GM19025 (cell line): ENCODE results near the gene ABCA9.
"Not testable (repeated sequence)": the region's sequence is repeated elsewhere in the genome, so short reads cannot be mapped to it uniquely, and the experiment has no call there.

Experiments
- ATAC-seq: cut with Tn5 transposase; IDR thresholded peaks from one replicate; pipeline ENCODE4 v1.9.1; 2021; ENCODE audit warnings: mild to moderate bottlenecking, low read depth, moderate library complexity; ENCODE audit not compliant: unreplicated experiment

Gene ABCA9, protein sequence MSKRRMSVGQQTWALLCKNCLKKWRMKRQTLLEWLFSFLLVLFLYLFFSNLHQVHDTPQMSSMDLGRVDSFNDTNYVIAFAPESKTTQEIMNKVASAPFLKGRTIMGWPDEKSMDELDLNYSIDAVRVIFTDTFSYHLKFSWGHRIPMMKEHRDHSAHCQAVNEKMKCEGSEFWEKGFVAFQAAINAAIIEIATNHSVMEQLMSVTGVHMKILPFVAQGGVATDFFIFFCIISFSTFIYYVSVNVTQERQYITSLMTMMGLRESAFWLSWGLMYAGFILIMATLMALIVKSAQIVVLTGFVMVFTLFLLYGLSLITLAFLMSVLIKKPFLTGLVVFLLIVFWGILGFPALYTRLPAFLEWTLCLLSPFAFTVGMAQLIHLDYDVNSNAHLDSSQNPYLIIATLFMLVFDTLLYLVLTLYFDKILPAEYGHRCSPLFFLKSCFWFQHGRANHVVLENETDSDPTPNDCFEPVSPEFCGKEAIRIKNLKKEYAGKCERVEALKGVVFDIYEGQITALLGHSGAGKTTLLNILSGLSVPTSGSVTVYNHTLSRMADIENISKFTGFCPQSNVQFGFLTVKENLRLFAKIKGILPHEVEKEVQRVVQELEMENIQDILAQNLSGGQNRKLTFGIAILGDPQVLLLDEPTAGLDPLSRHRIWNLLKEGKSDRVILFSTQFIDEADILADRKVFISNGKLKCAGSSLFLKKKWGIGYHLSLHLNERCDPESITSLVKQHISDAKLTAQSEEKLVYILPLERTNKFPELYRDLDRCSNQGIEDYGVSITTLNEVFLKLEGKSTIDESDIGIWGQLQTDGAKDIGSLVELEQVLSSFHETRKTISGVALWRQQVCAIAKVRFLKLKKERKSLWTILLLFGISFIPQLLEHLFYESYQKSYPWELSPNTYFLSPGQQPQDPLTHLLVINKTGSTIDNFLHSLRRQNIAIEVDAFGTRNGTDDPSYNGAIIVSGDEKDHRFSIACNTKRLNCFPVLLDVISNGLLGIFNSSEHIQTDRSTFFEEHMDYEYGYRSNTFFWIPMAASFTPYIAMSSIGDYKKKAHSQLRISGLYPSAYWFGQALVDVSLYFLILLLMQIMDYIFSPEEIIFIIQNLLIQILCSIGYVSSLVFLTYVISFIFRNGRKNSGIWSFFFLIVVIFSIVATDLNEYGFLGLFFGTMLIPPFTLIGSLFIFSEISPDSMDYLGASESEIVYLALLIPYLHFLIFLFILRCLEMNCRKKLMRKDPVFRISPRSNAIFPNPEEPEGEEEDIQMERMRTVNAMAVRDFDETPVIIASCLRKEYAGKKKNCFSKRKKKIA (N-terminal part only)

GRCh38 chr17:69060822-69061221, at the start of gene ABCA9:
Gene ABCA9, minus strand, starts transcription at chr17:69060927. Its CDS starts 9,801 bp downstream, at chr17:69051126.
- no peak for ATAC-seq

DNA sequence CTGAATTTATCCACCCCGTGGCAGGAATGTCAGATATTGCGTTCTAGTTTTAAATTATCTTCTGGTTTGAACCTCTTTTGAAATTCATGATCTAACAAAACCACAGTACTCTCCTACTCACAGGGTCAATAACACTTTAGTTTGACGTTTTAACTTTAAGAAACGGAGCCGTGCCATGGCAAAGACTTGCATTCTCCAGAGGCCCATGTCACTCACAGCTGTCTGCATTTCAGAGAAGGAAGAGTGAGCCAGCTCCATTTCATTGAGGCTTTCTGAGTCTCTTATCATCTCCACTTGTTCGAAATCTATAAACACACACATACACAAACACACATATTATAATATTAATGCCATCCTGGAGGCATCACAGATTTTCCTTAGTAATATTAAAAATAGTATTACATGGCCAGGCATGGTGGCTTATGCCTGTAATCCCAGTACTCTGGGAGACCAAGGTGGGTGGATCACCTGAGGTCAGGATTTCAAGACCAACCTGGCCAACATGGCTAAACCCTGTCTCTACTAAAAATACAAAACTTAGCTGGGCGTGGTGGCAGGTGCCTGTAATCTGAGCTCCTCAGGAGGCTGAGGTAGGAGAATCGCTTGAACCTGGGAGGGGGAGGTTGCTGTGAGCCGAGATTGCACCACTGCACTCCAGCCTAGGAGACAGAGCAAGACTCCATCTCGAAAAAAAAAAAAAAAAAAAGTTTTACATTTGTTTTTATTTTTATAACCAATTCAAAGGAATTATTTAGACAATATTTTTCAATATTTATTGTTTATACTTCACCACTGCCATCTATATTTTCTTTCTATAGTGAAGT, 45.4 kb upstream of the ABCA9 start:
- no peak for ATAC-seq

GRCh38 chr17:69103557-69104233, 43.0 kb upstream of the ABCA9 start:
- ATAC-seq = no peak

- no peak for ATAC-seq
These were observed 37.9 kb upstream of the ABCA9 start for GRCh38 chr17:69098625-69099024.

DNA sequence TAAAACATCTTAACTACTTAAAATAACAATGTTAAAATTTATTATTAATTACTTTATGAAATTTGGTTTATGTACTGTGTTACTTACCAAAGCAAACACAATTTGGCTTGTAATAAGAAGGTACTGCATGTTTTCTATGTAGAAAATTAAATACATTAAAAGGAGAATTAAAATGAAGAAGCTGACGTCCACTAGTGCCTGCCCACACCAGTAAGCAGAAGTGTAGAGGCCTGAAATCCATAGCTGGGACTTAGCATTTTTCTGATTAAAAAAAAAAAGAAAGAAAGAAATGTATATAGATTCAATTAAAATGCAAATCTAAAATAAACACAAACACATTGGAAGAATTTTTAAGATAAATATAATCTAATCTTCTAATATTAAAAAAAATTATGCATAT, 35.8 kb upstream of the ABCA9 start:
- ATAC-seq = no peak

GRCh38 chr17:69093995-69094394, 33.3 kb upstream of the ABCA9 start:
- no peak for ATAC-seq

DNA sequence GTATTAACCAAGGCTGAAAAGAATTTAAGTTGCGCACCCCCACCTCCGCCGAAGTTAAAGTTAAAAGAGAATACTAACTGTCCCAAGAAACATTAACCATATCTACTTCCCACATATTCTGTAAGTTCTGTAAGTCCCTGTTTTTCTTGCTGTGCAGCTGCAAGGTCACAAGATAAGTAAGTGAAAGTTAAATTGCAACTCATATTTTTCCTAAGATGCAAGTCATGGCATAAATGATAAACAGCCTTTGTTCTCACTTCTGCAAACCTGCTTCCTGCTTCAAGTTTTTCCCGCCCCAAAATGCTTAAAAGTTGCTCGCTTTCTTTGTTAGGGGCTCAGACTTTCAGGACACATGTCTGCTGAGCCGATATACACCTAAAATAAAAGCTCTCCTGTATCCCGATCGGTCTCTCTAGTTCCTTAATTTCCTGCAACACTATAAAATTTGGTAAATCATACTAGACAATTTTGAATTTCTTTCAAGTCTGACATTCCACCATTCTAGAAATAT, 32.6 kb upstream of the ABCA9 start:
- no peak for ATAC-seq

DNA sequence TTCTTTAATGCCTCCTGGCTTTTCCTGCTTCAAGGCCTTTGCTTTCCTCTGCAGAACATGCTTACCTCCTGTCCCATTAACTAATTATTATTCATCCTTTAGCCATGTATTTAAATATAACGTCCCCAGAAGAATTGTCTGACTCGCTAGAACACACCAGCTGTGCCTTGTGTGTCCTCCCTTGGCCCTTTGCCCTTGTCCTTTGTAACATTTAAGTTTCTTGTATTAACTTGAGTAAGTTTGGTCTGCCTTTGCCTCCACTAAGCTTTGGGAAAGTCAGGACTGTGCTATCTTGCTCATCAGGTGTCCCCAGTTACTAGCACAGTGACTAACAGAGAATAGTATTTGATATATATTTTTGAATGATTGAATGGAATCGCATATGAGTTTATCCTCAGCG, 29.6 kb upstream of the ABCA9 start:
- no peak for ATAC-seq

DNA sequence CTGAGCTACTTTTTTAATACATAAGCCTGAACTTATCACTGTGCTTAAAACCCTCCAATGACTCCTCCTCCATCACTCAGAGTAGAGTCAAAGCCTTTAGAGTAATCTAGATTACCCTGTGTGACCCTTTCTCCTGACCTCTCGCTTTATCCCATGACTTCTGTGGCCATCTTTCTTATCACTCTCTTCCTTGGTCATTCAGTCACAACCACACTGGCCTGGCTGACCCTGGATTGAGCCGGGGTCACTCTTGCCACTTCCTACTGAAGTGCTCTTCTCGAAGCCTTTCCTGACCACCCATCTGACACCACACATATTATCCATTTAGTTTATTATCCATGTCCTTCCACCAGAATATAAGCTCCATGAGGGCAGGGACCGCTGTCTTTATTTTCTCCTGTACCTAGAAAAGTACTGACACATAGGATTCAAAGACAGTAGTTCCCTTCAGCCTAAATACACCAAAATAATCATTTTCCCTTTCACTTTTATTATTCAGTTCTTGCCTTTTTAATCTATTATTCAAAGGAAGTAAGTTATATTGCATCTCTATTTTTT, 28.0 kb upstream of the ABCA9 start:
- no peak for ATAC-seq

DNA sequence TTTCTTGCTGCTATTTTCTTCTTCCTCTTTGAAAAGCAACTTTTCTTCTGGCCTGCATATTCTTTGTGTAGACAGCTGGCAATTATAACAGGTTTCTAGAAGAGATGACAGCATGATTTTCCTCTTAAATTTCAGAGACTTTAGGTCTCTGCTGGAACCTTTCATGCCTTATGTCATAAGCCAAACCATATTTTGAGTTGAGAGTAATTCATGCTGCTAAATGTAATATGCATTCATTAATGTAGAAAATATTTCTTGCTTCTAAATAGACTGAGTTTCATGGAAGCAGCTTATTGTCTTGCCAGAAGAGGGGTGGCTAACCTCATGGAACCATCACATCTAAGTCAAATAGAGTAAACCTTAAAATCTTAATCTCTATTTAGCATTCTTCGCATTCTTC, 25.9 kb upstream of the ABCA9 start:
- no peak for ATAC-seq

- no peak for ATAC-seq
These were observed 24.2 kb upstream of the ABCA9 start for GRCh38 chr17:69084911-69085310.

- no peak for ATAC-seq
These were observed 22.0 kb upstream of the ABCA9 start for GRCh38 chr17:69082696-69083095.

DNA sequence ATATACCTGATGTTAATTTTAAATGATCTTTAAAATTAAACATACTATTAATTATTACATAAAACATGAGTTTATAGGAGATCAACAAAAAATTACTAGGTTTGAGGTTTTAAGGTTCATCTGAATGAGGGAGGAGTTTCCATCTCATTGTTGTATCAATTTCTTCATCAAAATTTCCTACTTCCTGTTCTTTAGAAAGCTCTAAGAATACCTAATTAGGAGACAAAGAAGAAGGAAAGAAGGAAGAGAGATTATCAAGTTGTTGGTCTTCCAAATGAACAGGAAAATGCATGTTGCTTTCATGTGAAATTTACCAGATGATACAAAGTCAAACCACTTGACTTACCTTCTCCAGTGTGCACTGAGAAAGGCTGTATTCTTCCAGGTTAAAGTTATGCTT, 18.1 kb upstream of the ABCA9 start:
- ATAC-seq = no peak

DNA sequence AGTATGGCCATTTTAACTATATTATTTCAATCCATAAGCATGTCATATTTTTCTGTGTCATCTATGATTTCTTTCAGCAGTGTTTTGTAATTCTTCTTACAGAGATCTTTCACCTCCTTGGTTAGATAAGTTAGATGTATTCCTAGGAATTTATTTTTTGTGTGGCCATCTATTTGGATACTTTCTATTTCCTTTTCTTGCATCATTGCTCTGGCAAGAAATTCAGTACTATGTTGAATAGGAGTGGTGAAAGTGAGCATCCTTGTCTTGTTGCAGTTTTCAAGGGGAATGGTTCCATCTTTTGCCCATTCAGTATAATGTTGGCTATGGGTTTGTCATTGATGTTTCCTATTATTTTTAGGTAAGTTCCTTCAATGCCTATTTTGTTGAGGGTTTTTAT, 15.1 kb upstream of the ABCA9 start:
- no peak for ATAC-seq

GRCh38 chr17:69073392-69073791, 12.7 kb upstream of the ABCA9 start:
- not testable (repeated sequence) for ATAC-seq

DNA sequence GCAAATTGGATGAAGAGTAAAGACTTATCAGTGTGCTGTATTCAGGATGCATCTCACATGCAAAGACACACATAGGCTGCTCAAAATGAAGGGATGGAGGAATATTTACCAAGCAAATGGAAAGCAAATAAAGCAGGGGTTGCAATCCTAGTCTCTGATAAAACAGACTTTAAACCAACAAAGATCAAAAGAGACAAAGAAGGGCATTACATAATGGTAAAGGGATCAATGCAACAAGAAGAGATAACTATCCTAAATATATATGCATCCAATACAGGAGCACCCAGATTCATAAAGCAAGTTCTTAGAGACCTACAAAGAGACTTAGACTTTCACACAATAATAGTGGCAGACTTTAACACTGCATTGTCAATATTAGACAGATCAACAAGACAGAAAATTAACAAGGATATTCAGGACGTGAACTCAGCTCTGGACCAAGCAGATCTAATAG, 12.1 kb upstream of the ABCA9 start:
- not testable (repeated sequence) for ATAC-seq

DNA sequence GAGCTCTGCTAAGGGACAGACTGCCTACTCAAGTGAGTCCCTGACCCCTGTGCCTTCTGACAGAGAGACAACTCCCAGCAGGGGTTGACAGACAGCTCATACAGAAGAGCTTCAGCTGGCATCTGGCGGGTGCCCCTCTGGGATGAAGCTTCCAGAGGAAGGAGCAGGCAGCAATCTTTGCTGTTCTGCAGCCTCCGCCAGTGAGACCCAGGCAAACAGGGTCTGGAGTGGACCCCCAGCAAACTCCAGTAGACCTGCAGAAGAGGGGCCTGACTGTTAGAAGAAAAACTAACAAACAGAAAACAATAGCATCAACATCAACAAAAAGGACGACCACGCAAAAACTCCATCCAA, 10.5 kb upstream of the ABCA9 start:
- ATAC-seq = not testable (repeated sequence)

GRCh38 chr17:69070378-69071232, 9.9 kb upstream of the ABCA9 start:
- not testable (repeated sequence) for ATAC-seq
